PC-3 (cell line): ENCODE results near the gene AUTS2. TPM values are rescaled to one million over a fixed set of nuclear protein-coding genes. Genes with fewer than 3 reads are reported as not detected.

Experiments used
- ATAC-seq: fragments of 200-7000 bp; cut with Tn5 transposase; 2 replicates; pipeline ENCODE4 v1.9.1; 2020; ENCODE audit warnings: mild to moderate bottlenecking, moderate library complexity
- BruUV-seq: library from RNA; stranded (reverse); fragments of 400-500 nt; replicated peaks from 2 replicates; lab custom pipeline; 2021; lab: Mats Ljungman, UMichigan
- CTCF ChIA-PET: fragments of 300-600 bp; sonication (Branson Sonifier 250); formaldehyde crosslinking; loops from one replicate; lab custom pipeline; 2022; ENCODE audit warnings: antibody characterized with exemption; lab: Charles Lee
- POLR2A ChIA-PET: fragments of 300-600 bp; sonication (Branson Sonifier 250); formaldehyde crosslinking; loops from one replicate; lab custom pipeline; 2022; ENCODE audit warnings: antibody characterized with exemption; ENCODE audit not compliant: unreplicated experiment; lab: Charles Lee
- DNase-seq: peaks from one replicate; pipeline ENCODE4 v3.0.0-alpha.2; 2015
- H2AFZ ChIP-seq: fragments of 300-600 bp; sonication (generic); 2 replicates; pipeline ENCODE4 v1.6.0; 2016; ENCODE audit warnings: antibody characterized with exemption, low read length
- H3F3A ChIP-seq: fragments of 300-600 bp; sonication (generic); one replicate; pipeline ENCODE4 v1.6.0; 2017; ENCODE audit warnings: antibody characterized with exemption, low read length, control low read depth, mild to moderate bottlenecking; ENCODE audit not compliant: unreplicated experiment
- H3K27ac ChIP-seq: fragments of 300-600 bp; sonication (generic); 2 replicates; pipeline ENCODE4 v1.5.1; 2016; ENCODE audit warnings: mild to moderate bottlenecking, low read length
- H3K27me3 ChIP-seq: fragments of 300-600 bp; sonication (generic); 2 replicates; pipeline ENCODE4 v1.6.1; 2016; ENCODE audit warnings: low read length, mixed read lengths
- H3K36me3 ChIP-seq: fragments of 300-600 bp; sonication (generic); 2 replicates; pipeline ENCODE4 v1.6.1; 2016; ENCODE audit warnings: low read depth, mixed run types, low read length, mixed read lengths
- H3K4me1 ChIP-seq: fragments of 300-600 bp; sonication (generic); 2 replicates; pipeline ENCODE4 v1.5.1; 2016; ENCODE audit warnings: low read length; ENCODE audit not compliant: insufficient read depth
- H3K4me2 ChIP-seq: fragments of 300-600 bp; sonication (generic); 2 replicates; pipeline ENCODE4 v1.6.0; 2016; ENCODE audit warnings: low read length
- H3K4me3 ChIP-seq: fragments of 300-600 bp; sonication (generic); 2 replicates; pipeline ENCODE4 v1.5.1; 2016; ENCODE audit warnings: mild to moderate bottlenecking, low read length, mixed read lengths
- H3K79me2 ChIP-seq: fragments of 300-600 bp; sonication (generic); 2 replicates; pipeline ENCODE4 v1.6.1; 2017; ENCODE audit warnings: low read length, mixed read lengths
- H3K9ac ChIP-seq: fragments of 300-600 bp; sonication (generic); 2 replicates; pipeline ENCODE4 v1.6.0; 2016; ENCODE audit warnings: mild to moderate bottlenecking, low read length
- H3K9me2 ChIP-seq: fragments of 300-600 bp; sonication (generic); replicated peaks from 2 replicates; pipeline ENCODE4 v1.6.1; 2016; ENCODE audit warnings: mixed run types, low read length, mixed read lengths
- H3K9me3 ChIP-seq: fragments of 300-600 bp; sonication (generic); 2 replicates; pipeline ENCODE4 v1.6.1; 2016; ENCODE audit warnings: low read length, mixed read lengths
- H4K20me1 ChIP-seq: fragments of 300-600 bp; sonication (generic); 2 replicates; pipeline ENCODE4 v1.6.1; 2016; ENCODE audit warnings: low read length, mixed read lengths
- CTCF ChIP-seq: fragments of 300-600 bp; sonication (generic); conservative IDR thresholded peaks from 2 replicates; pipeline ENCODE4 v1.5.1; 2017; ENCODE audit warnings: antibody characterized with exemption, low read depth, mild to moderate bottlenecking, low read length
- EZH2 ChIP-seq: fragments of 300-600 bp; sonication (generic); IDR thresholded peaks from one replicate; pipeline ENCODE4 v1.6.1; 2017; ENCODE audit warnings: antibody characterized with exemption, mild to moderate bottlenecking, low read length; ENCODE audit not compliant: unreplicated experiment
- EZH2phosphoT487 ChIP-seq: fragments of 300-600 bp; sonication (generic); IDR thresholded peaks from 2 replicates; pipeline ENCODE4 v1.6.1; 2018; ENCODE audit warnings: mild to moderate bottlenecking, antibody characterized with exemption, low read length, borderline replicate concordance
- intact Hi-C: fragments of 100-400 bp; cut with micrococcal nuclease; formaldehyde crosslinking; loops from 2 replicates; pipeline ENCODE4 v1.9.0; 2023
- total RNA-seq: library from RNA; depleted of rRNA; stranded (reverse); fragments of >200 nt; gene quantifications from 2 replicates; pipeline ENCODE4 v1.2.3, GENCODE V29; 2014

The AUTS2 gene
- total RNA-seq, 1 experiment from 2014 or later: not detected

- H3K79me2 ChIP-seq: no peaks in the 10 kb centered on the region
- no peak overlapping the region for H3K9ac ChIP-seq
- TF ChIP-seq EZH2phosphoT487: no peak
- DNase-seq (no peak), ATAC-seq (no peak)
- no peaks in the 10 kb centered on the region for H3K9me2 ChIP-seq
- no peak overlapping the region for H3K4me3 ChIP-seq
- BruUV-seq: no TSS peak
- intact Hi-C loops: no loop called here
- H3K9me3 ChIP-seq: no peaks in the 10 kb centered on the region
- H3F3A ChIP-seq: no peaks in the 10 kb centered on the region
- POLR2A ChIA-PET: no interaction called here
- no peak overlapping the region for H2AFZ ChIP-seq
- no peak overlapping the region for H3K27ac ChIP-seq
- no peaks in the 10 kb centered on the region for H3K4me1 ChIP-seq
- H4K20me1 ChIP-seq: no peaks in the 10 kb centered on the region
- CTCF ChIA-PET: no interaction called here
- H3K27me3 ChIP-seq: no peaks in the 10 kb centered on the region
- H3K4me2 ChIP-seq: no peak overlapping the region
- no peaks in the 10 kb centered on the region for H3K36me3 ChIP-seq
These were observed 140.2 kb downstream of the AUTS2 start for GRCh38 chr7:69738396-69738951.

- no TSS peak for BruUV-seq
- no peak for DNase-seq
- no peak for ATAC-seq
- Histone ChIP-seq H3K36me3 (no peaks in the 10 kb centered on the region), H3K4me1 (no peaks in the 10 kb centered on the region), H3K79me2 (no peaks in the 10 kb centered on the region), H3K27ac (no peak overlapping the region), H3K9ac (no peak overlapping the region), H3K4me3 (no peak overlapping the region), H3K27me3 (no peaks in the 10 kb centered on the region), H4K20me1 (no peaks in the 10 kb centered on the region), H2AFZ (no peak overlapping the region), H3K4me2 (no peak overlapping the region), H3K9me2 (no peaks in the 10 kb centered on the region), H3K9me3 (no peaks in the 10 kb centered on the region), H3F3A (no peaks in the 10 kb centered on the region)
- no peak for TF ChIP-seq EZH2phosphoT487
- TF ChIP-seq CTCF: no peak
- intact Hi-C loops: no loop called here
- POLR2A ChIA-PET: no interaction called here
- CTCF ChIA-PET: no interaction called here
These were observed 140.9 kb downstream of the AUTS2 start for GRCh38 chr7:69739190-69739589.

- POLR2A ChIA-PET: no interaction called here
- H3K9ac ChIP-seq: no peak overlapping the region
- H3K36me3 ChIP-seq: no peaks in the 10 kb centered on the region
- intact Hi-C loops: no loop called here
- no peak overlapping the region for H3K4me2 ChIP-seq
- DNase-seq: no peak
- H3K4me3 ChIP-seq: no peak overlapping the region
- no TSS peak for BruUV-seq
- CTCF ChIA-PET: no interaction called here
- no peaks in the 10 kb centered on the region for H4K20me1 ChIP-seq
- no peaks in the 10 kb centered on the region for H3K9me3 ChIP-seq
- no peaks in the 10 kb centered on the region for H3K79me2 ChIP-seq
- TF ChIP-seq EZH2: no peak
- H3K27ac ChIP-seq: no peak overlapping the region
- H3K27me3 ChIP-seq: no peaks in the 10 kb centered on the region
- H3K9me2 ChIP-seq: no peaks in the 10 kb centered on the region
- no peak for ATAC-seq
- H3K4me1 ChIP-seq: no peaks in the 10 kb centered on the region
- no peaks in the 10 kb centered on the region for H3F3A ChIP-seq
- no peak overlapping the region for H2AFZ ChIP-seq
These were observed 141.7 kb downstream of the AUTS2 start for GRCh38 chr7:69739931-69740431.

- Histone ChIP-seq H2AFZ (no peak overlapping the region), H3K27ac (no peak overlapping the region), H3K9me2 (no peaks in the 10 kb centered on the region), H3K4me1 (no peaks in the 10 kb centered on the region), H3K4me3 (no peak overlapping the region), H3K36me3 (no peaks in the 10 kb centered on the region), H3K79me2 (no peaks in the 10 kb centered on the region), H3K4me2 (no peak overlapping the region), H3K9ac (no peak overlapping the region), H3K27me3 (no peaks in the 10 kb centered on the region), H3F3A (no peaks in the 10 kb centered on the region), H3K9me3 (no peaks in the 10 kb centered on the region), H4K20me1 (no peaks in the 10 kb centered on the region)
- TF ChIP-seq EZH2 (no peak), CTCF (no peak), EZH2phosphoT487 (no peak)
- ATAC-seq (no peak), DNase-seq (no peak)
- CTCF ChIA-PET: no interaction called here
- POLR2A ChIA-PET: no interaction called here
- no TSS peak for BruUV-seq
- intact Hi-C loops: no loop called here
These were observed 144.0 kb downstream of the AUTS2 start for GRCh38 chr7:69742237-69742636.
